ENCODE results near the gene LAMA3.

Gene LAMA3

DNA sequence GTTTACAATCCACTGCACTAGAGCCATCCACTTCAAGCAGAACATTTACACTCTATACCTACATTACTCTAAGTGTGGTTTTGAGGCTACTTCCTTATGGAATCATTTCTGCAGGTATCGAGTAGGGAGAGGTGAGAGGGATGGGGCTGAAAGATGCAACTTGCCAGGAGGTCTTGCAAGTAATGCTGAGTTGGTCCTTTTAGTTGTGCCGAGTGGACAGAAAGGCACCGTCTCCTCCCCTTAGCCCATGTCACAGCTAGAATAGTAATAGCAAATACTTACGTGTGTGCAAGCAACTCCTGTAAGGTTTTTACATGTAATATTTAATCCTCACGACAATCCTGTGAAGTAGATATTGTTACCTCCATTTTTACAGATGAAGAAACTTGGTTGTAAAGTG, 166.5 kb downstream of the LAMA3 start:
- no peak for DNase-seq

DNA sequence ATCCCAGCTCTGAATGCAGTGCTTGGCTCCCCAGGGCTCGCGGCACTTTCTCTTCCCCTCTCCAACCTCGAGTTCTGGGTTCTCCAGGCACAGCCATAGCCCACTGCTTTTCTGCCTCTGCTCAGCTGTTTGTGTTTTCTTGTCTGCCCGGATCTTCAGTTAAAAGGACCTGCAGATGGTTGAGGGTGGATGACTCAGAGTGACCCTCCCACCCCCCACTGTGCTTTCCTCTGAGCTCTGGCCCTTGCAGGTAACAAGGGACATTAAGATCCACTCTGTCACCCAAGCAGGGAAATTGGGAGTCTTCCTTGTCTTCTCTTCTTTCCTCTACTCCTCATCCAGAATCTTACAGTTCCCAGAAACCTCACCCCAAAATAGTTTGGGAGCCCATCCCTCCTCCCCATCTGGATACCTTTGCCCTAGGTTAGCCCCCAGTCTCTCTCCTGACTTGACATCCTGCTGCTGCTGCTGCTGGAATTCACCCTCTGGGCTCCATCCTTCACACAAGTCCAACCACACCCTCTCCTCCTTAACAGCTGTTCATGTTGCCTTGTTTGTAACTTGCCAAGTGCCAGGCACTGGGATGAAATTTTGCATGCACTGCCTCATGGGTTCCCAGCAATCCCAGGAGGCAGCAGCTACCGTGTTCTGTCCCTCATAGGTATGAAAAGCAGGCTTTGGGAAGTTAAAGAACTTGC, 167.4 kb downstream of the LAMA3 start:
- no peak for DNase-seq

DNA sequence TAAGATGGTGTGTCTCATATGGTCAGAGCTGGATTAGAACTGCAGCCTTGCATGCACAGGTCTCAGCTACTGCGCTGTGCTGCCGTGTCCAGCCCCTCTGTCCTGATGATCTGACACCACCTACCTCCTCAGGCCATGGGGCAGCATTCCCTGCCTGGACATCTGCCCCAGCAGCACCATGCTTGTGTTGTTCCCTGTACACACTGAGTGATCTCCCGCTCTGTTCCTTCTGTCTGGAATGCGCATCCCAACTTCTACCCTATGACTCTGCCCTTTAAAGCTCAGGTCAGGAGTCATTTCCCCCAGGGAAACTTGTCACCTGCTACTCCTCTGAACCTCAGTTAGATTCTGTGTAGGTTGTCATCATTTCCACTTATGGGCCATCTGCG, 167.9 kb downstream of the LAMA3 start:
- DNase-seq = no peak

DNA sequence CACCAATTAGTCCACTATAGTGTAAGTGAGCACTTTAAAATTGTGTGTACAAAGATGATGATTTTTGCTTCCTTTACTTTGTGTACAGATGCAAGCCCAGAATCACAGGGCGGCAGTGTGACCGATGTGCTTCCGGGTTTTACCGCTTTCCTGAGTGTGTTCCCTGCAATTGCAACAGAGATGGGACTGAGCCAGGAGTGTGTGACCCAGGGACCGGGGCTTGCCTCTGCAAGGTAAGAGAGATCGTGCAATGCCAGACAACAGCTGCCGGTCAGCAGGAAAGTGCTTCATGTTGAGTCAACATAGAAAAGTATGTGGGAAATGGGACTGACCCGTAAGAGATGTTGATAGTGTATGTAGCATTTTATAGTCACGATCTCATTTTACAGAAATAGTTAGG, 168.5 kb downstream of the LAMA3 start:
- no peak for DNase-seq

DNA sequence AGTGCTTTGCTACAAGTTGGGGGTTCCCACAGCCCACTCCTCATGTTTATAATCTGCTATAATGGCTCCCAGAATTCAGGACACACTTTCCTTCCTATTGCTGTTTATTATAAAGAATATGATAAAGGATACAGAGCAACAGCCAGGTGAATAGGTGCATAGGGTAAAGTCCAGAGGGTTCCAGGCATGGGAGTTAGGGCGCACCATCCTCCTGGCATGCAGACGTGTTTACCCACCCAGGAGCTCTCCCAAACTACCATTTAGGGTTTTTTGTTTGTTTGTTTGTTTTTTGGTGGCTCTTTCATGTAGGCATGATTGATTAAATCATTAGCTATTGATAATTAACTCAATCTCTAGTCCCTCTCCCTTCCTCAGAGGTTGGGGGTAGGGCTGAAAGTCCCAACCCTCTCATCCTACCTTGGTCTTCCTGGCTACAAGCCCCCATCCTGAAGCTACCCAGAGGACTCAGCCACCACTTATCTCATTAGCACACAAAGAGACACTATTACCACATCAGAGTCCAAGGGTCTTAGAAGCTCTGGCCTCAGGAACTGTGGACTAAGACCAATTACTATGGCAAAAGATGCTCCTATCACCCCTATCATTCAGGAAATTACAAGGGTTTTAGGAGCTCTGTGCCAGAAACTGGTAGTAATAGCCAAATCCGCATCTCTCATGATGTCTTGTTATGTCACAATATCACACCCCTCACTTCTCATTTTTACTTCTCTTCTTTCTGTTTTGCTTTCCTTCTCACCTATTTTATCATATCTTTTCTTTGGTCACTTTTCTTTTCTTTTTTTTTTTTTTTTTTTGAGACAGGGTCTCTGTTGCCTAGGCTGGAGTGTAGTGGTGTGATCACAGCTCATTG, 170.4 kb downstream of the LAMA3 start:
- no peak for DNase-seq

DNA sequence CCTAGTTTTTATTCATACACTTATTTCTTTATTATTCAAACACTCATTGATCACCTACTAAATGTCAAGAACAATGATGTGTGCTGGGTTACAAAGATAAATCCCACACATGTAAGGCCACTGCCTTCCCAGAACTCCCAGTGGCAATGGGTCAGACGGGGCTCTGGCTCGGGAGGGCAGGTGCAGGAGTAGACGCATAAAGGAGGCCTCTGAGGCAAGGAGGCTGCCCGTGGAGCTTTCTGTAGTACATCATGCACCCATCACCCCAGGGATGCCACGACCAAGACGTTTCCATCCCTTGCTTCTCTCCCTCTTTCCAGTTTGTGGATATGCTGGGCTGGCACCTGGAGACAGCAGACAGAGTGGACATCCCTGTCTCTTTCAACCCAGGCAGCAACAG, 172.1 kb downstream of the LAMA3 start:
- DNase-seq = no peak

DNA sequence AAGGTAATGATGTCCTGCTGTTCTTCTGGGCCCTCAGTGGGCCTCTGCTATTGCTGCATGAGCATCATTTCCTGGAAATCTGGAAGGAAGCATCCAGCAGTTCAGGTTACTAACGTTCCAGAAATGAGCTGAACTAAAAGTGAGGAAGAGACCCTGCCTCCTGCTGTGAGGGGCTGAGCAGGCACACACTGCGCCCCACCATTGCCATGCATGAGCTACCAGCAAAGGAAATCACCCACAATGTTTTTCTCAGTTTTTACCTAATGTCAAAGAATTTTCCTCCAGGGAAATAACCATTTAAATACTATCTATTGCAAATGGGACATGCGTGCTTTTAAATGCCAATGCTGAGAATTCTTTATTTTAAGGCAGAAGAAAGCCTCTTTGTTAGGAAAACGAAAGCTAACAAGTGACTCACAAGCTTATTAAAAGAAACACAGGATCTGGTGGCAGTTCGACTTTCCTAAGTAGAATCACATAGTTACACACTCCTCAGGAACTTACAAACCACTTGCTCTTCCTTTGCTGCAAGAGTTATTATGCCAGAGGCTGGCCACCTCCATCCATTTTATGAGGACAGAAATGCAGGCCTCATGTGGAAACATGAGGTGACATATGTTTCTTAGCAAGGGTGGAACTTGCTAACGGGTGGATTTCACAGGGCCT, 172.7 kb downstream of the LAMA3 start:
- no peak for DNase-seq

DNA sequence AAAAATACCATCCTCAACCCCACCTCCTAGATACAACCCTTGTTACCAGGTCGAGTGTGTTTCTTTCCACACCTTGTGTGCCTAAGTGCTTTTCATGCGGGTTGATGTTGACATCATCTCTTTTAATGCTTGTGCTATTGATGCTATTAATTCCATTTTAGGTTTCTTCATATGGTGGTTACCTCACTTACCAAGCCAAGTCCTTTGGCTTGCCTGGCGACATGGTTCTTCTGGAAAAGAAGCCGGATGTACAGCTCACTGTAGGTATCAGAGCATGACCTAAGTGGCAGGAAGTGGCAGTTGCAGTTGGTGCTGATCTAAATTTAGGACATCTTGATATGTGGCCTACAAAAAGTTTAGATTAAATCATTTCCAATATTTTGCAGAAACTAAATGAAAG, 175.4 kb downstream of the LAMA3 start:
- DNase-seq = no peak

DNA sequence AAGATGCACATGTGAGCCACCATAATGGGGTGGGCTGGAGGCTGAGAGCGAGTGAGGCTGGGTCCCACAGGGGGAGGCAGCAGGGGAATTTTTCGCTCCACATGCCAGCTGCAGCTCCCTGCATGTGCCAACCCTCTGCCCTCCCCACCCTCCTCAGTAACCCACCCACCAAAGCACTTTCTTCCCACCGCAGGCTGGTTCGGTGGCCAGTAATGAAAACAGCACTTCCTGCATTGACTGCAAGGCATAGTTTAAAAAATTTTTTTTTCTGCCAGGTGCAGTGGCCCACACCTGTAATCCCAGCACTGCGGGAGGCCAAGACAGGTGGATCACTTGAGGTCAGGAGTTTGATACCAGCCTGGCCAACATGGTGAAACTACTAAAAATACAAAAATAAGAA, 177.8 kb downstream of the LAMA3 start:
- DNase-seq = no peak

DNA sequence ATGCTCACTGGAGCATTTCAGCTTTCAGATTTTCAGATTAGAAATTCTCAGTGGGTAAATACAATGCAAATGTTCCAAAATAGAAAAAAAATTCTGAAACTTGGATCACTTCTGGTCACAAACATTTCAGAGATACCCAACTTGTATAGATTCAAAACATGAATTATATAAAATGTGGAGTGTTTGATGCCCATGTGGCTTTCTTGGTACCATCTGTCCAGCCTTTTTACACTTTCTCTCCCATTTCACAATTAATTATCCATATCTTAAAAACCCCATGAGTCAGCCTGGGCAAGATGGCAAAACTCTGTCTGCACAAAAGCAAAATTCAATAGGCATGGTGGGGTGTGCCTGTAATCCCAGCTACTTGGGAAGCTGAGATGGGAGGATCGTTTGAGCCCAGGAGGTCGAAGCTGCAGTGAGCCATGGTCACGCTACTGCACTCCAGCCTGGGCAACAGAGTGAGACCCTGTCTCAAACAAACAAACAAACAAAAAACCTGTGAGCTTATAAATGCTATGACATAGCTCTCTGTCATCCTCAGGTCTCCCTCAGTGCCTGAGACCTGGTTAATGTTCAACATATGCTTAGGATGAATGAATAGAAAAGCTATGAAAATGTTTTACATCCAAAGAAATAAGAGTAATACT, 179.0 kb downstream of the LAMA3 start:
- DNase-seq = no peak

DNA sequence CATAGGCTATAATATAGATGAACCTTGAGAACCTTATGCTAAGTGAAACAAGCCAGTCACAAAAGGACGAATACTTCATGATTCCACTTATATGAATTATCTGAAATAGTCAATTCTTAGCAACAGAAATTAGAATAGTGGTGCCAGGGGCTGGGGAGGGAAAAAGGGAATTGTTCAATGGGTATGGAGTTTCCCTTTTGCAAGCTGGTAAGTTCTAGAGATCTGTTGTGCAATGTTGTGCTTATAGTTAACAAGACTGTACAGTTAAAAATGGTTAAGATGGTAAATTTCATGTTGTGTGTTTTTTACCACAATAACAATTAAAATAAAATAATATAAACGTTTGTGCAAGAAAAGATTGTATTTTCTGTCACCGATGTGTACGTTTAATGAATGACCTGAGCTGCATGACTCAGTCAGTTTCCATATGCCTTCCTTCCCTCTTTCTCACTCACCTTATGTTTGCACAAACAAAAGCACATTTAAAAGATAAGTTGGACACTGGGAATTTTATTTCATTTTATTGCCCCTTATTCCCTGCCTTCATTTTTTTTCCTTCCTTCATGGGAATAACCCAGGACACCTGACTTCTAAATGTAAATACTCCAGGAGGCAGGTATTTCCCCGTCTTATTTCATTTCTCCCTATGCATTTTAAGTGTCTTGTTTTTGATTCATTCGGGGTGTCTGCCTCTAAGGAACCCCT, 181.6 kb downstream of the LAMA3 start:
- DNase-seq = no peak

DNA sequence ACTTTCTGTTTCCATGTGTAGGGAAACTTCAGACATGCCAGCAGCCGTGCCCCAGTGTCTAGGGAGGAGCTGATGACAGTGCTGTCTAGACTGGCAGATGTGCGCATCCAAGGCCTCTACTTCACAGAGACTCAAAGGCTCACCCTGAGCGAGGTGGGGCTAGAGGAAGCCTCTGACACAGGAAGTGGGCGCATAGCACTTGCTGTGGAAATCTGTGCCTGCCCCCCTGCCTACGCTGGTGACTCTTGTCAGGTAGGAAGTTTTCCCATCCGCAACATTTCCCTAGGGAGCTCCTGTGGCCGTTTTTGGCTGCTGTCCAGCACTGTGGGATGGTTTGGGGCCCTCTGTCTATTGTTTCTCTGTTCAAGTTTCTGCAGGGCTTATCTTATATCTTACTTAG, 182.2 kb downstream of the LAMA3 start:
- no peak for DNase-seq

DNA sequence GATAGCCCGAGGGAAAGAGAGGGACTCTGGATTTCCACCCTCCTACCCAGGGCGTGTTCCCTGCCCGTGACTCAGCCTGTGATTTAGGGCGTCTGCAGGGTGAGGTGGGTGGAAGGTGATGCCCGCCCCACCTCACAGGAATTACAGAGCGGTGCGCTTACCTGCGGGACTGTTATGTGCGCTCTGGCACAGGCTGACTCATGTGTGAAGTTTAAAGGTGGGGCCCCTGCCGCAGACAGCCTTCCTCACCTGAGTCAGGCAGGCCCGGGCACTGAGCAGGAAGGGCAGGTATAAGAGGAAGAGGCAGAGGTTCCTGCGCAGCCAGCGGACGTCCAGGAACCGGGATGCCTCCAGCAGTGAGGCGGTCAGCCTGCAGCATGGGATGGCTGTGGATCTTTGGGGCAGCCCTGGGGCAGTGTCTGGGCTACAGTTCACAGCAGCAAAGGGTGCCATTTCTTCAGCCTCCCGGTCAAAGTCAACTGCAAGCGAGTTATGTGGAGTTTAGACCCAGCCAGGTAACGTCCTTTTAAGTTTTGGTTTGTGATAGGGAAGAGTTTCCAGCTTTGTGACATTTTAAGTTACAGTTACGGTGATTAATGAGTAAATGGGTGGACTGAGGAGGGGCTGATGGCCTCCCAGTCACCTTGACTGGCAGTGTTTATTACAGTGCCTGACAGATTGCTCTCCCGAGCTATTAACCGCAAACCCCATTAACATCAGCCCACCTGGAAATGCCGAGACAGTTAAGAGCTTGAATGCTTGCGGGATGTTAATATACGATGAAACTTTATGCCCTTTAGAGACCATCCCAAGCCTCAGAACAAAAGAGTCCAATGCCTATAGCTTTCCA, 183.7 kb downstream of the LAMA3 start:
- no peak for DNase-seq

DNA sequence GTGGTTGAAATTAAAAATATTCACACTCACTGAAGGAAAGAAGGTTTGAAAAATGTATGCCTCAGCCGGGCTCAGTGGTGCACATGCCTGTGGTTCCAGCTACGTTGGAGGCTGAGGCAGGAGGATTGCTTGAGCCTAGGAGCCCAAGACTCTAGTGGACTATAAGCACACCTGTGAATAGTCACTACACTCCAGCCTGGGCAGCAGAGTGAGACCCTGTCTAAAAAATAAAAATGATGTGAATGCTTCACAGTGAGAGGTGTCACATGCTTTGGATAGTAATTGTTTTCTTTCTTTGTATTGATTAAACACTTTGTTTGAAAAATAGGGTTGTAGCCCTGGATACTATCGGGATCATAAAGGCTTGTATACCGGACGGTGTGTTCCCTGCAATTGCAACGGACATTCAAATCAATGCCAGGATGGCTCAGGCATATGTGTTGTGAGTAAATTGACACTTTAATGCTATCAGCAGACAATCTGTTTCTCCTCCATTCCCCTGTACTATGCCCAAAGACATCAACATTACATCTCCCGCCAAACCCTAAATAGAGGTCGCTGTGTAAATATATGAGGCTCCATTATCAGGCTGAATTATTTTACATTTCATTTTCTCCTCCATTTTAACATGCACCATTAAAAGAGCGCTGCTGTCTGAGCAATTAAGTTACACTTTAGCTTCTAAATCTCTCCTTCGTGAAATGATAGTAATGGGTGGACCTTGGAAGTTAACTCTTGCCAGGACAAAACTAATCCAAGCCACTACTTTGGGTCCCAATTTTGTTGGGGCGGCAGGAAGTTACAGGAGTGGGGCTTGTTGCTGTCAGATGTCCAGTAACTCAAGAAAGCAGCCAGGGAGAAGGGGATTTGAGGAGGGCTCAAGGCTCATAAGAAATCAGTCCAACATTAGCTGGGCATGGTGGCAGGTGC, 187.0 kb downstream of the LAMA3 start:
- no peak for DNase-seq

DNA sequence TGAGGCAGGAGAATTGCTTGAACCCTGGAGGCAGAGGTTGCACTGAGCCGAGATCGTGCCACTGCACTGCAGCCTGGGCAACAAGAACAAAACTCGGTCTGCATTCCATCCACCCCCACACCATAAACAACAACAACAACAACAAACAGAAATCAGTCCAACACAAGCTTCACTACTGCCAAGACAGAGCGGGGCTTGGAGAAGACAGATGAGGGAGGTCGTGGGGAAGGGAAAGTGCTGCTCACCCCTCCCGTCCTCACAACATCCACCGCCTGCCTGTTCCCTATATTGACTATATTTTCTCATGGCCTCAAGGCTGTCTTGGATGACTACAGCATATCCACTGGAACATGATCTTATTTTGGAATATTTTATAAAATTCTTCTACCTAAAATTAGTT, 187.7 kb downstream of the LAMA3 start:
- DNase-seq = no peak

DNA sequence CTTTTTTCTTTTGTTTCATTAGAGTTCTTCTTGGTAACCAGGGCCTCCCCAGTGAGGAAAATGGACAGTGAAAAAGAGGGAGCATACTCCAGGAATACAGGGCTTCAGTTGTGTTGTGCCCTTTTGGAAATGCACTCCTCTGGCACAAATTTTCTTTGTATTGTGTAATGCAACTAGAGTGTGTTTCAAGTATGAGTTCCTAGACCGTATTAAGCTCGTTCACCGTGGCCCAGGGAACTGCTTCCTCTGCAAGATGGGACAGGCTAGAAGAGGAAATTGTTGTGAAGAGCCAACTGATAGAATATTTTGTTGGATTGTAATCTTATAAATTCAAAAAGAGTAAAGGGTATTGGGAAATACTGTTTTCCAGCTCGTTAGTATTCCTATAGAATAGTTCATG, 188.1 kb downstream of the LAMA3 start:
- DNase-seq = no peak

DNA sequence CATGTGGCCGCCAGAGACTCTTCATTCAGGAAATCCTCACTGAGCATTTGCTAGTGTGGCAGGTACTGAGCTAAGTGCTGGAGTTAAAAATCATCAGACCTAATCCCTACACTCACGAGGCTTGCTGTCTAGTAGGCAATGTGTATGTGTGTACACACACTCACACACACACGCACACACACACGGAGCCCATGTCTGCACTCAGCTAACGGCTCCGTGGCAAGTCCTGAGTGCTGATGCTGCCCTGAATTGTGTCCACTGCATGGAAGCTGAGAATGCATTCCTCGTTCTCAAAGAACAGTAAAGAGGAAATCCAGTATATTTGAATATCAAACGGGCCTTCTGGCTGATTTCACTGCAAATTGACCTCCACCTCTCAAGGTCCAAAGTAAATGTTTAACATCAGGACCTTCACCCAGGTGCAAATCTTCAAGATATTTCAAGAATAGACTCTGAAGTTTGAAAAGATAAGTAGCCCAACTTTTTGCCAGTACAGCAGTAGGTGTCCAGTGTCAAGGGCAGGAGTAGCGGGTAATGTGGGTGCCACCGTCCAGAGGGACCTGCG, 189.2 kb downstream of the LAMA3 start:
- DNase-seq = no peak

DNA sequence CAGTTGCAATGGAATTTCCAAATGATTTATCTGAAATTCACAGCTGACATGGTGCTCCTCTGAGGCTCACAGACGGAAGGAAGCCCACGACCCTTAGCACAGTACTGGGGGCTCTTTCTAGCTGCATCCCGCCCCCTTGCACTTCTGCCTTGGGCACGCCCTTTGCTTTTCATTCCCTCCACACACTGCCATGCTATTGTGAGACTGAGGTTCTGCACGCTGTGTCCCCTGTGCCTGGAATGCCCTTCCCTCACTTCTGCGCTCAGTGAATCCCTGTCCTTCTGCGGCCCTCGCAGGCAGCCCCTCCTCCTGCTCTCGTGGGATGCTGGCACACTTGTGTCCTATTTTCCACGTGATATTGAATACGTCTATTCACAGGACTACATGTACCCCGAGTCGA, 189.9 kb downstream of the LAMA3 start:
- no peak for DNase-seq

DNA sequence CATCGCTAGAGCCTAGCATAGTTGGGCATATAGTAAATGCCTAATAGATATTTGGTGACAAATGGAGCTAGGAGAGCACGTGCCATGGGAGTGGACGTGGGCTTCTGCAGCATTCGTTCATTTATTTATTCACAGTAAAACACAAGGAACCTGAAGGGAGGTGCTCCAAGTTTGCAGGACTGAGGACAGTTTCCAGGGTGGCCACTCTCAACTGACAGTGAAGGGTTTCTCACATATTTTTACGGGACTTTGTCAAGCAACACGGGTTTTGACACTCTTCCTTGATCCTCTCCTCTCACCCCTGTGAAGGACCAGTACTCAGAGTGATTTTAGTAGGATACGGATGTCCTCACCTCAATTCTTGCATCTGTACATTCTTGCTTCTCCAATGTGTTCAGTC, 190.3 kb downstream of the LAMA3 start:
- no peak for DNase-seq

DNA sequence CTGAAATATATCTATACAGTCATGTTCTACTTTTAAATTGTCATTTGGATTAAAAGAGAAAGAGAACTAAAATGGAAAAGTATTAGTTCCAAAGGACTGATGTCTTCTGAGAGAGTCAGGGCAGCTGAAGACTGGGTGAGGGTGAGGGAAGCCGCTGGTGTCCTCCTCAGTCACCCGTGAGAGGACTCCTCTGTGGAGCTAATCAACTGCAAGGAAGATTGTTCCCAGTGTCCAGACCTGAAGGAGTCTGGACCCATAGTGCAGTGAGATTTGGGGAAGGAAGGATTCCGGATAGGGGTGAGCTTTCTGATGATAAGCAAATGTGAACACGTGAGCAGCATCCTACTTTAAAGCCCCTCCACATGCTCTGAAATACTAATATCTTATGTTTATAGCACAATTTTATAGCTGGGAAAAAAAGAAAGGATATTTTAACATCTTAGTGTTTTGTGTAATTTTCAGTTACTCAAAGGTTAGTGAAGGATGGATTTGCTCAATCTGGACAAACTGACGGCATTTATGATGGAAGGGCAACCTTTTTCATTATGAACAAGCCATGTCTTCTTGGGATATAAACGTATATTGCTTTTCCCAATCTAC, 190.8 kb downstream of the LAMA3 start:
- no peak for DNase-seq

Data from GOT3 (cell line).